Cerebellar nuclear complex (tissue), 1 donor: ENCODE data around the gene TRAPPC2B.
"Not testable (repeated sequence)": the region's sequence is repeated elsewhere in the genome, so short reads cannot be mapped to it uniquely, and the experiment has no call there.

Source experiments
- DNase-seq, 2 experiments: peaks; one replicate each; lab custom pipeline; 2025; lab: John Stamatoyannopoulos, UW

TRAPPC2B gene

DNA sequence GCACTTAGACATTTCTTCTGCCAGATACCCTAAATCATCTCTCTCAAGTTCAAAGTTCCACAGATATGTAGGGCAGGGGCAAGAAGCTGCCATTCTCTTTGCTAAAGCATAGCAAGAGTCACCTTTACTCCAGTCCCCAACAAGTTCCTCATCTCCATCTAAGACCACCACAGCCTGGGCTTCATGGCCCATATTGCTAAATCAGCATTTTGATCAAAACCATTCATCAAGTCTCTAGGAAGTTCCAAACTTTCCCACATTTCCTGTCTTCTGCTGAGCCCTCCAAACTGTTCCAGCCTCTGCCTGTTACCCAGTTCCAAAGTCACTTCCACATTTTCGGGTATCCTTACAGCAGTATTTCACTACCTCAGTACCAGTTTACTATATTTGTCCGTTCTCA lies 11.3 kb downstream of the TRAPPC2B start:
- not testable (repeated sequence) for DNase-seq

DNA sequence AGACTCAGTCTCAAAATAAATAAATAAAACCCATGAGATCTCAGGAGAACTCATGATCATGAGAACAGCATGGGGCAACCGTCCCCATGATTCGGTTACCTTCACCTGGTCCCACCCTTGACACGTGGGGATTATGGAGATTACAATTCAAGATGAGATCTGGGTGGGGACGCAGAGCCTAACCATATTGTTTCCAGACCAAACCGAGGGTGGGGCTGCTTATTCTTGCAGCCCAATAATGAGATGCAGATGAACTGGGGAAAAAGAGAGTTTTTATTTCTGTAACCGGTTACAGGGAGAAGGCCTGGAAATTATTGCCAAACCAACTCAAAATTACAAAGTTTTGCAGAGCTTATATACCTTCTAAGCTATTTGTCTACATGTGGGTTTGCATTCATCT lies 12.8 kb downstream of the TRAPPC2B start:
- DNase-seq: no peak

DNA sequence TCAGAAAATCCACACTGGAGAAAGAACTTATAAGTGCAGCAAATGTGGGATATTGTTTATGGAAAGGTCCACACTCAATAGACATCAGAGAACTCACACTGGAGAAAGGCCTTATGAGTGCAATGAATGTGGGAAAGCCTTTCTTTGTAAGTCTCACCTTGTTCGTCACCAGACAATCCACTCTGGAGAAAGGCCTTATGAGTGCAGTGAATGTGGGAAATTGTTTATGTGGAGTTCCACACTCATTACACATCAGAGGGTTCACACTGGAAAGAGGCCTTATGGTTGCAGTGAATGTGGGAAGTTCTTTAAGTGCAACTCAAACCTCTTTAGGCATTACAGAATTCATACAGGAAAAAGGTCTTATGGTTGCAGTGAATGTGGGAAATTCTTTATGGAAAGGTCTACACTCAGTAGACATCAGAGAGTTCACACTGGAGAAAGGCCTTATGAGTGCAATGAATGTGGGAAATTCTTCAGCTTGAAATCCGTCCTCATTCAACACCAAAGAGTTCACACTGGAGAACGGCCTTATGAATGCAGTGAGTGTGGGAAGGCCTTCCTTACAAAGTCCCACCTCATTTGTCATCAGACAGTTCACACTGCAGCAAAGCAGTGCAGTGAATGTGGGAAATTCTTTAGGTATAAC lies 14.3 kb downstream of the TRAPPC2B start:
- no peak for DNase-seq

DNA sequence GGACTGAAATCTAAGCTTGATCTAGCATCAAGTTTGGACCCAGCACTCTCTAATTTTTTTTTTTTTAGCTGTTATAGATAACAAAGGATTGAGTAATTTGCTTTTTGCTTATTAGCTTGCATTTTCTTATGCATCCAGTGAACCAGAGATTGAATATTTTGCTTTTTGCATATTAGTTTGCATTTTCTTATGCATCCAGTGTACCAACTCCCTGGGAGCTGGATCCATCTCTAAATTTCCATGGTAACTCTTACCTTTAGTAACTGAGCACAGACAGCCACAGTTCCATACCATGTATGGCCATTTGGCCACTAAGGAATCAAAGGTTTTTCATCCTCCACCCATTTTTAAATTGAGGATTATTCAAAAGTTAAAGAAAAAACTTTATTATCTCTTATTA lies 17.6 kb downstream of the TRAPPC2B start:
- no peak for DNase-seq

DNA sequence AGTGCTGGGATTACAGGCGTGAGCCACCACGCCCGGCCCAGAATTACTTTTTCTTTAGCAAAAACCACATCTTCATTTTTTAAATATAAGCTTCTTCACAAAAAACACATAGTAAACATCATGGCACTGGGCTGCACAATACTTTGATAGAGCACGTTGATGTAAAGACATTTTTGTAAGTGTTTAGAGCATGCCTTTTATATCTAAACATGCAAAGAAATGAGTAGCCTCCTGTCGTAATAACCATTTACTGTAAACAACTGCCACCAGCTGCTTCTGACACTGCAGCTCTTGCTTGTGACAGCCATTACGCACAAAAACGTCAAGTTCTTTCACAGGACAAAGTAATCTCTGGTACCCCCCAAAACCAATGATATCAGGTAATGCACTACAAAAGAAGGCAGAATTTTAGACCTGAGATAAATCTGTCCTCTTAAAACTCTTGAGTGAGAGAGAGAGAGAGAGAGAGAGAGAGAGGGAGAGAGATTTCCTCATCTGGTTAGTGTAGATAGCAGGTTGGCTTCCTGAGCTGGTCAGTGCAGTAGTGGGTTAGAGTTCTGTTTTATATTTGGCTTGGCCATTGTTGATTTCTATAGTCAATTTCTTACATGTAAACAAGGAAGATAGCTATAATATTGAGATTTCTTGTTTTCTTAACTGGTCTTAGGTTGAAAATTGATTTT lies 19.6 kb downstream of the TRAPPC2B start:
- no peak for DNase-seq

DNA sequence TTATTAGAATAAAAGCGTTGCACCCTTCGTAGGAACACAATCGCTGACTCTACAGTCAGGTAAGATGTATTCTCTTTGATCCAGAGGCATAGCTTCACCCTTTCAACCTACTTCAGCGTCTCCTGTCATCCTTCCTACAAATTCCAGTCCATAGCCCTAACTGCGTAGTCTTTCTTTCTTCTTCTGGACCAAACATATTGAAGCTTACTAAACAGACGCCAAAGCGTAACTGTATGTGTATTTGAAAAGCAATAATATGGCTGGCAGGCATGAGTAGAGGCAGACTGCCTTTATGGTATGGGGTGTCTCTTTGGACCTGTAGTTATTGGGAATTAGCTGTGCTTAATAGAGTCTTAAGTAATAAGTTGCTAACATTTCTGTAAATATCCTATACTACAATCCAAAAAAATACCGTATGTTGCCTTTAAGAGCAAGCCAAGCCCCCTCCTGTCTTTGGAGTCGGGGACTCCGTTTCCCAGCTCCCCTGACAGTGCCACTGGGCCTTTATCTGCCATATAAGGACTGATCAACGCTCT lies 25.9 kb downstream of the TRAPPC2B start:
- no peak for DNase-seq

DNA sequence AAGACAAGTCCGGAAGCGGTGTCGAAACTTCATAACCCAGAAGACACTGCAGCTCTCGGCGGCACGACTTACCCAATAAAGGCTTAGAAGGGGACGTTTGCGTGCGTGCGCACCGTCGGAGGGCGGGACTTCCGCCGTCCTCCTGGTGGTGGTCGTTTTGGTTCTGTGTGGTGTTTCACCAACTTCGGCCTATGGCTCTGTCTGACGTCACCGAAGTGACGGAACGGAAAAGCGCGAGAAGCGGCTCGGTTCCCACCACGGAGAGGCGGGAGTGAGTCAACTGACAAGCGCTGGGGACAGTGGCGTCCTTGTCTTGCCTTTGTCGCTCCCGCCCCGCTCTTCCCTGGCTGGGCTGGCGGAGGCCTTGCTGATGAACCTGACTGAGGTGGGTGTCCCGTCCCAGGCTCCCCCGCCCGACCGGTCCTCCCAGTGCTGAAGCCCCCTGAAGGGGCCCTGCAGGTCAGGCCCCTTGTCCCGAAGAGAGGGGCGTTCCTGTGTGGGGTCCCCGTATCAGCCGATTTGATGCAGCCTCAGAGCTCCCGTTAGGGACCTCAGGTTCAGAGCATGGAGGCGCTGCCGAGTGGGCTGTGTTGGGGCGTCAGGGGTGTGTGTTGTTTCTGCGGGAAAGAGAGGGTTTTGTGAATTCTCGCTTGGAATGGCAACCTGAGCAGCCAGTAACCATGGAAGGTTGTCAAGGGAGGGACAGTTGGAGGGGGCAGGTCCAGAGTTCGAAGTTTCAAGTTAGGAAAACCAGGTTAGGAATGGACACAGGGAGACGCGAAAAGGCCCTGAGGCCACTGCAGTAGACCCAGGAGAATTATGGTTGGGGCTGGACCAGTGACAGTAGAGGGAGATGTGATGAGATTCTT lies 26.6 kb downstream of the TRAPPC2B start, which contains the start of gene ZNF548:
TSS of gene ZNF548 (plus strand) at position 125 of the 869 bp plus-strand sequence. CDS start at position 371, 246 bp downstream.
- DNase-seq: peak; percentile 99

DNA sequence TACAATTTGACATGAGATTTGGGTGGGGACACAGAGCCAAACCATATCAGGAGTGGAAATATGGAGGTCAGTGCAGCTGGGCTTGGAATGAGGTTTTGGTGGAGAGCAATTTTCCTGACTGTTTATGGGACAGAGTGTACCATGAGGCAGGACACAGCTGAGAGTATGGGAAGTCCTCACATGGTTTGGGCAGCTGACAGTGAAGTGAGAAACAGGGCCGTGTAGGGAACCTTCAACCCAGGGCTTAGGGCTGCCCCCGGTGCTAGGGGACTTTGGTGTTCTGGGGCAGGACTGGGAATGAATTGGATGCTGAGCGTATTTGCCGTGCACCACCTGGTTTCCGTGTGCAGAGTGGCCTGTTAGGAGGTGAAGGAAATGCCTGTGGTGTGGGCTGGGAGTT lies 32.4 kb downstream of the TRAPPC2B start:
- no peak for DNase-seq

DNA sequence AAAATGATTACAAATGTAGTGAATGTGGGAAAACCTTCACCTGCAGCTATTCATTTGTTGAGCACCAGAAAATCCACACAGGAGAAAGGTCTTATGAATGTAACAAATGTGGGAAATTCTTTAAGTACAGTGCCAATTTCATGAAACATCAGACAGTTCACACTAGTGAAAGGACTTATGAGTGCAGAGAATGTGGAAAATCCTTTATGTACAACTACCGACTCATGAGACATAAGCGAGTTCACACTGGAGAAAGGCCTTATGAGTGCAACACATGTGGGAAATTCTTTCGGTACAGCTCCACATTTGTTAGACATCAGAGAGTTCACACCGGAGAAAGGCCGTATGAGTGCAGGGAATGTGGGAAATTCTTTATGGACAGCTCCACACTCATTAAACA lies 35.5 kb downstream of the TRAPPC2B start:
- no peak for DNase-seq

DNA sequence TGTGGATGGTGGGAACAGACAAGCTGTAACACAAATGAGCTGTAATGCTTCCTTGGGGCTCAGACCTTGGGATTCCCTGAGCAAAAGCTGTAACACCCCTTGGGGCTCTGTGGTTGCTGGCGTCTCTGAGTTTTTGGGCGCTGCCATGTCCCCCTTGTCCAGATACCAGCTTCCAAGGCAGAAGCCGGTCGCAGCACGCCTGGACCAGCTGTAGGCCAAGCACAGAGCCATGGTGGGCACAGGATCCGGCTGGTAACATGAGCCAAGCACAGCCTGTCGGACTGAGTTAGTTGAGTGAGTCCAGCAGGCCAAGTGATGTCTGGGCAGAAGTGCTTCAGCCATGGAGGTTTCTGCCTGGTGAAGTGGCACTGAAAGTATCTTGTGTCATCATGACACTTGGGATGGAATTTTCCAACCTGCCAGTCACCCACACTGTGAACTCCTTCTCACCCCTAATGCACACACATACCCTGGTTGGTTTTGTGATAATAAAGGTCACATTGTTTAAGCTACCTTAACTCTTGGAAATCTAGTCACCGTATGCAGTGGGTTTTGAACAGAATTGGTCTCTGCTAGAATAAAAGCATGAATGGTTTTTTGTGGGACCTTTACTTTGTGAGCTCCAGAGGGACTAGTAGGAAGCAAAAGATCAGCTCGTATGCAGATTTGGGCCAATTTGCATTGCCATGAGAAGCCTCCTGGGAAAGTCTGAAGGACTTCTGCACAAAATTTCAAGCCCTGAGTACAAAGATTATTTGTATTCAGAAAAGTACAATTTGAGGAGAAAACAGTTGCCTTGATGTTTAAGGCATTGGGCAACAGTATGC lies 40.6 kb downstream of the TRAPPC2B start:
- no peak for DNase-seq

DNA sequence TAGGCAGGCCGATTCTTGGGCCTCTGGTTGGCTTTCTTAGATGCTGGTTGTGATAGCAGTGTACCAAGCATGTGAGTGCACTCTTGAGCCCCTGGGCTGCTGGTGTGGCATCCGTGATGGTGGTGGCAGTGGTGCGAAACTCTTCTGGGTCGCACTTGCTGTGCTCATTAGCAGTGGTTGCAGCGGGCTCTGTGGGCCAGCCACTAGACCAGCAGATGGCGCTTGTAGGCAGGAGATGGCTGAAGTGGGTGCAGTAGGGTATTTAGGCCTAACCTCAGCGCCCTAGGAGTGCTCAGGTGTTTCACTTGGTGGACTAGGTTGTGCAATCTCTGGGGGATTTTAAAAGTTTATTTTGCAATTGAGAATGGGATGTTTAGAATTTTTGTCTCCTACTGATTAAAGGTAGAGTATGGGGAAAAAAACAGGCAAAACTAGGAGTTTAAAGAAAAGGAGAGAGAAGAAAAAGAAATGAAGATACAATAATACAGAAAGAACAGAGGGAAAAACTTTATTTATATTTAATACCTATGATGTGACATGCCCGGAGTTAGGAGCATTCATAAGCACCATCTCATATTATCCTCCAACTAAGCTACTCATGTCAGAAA lies 43.3 kb downstream of the TRAPPC2B start:
- no peak for DNase-seq

DNA sequence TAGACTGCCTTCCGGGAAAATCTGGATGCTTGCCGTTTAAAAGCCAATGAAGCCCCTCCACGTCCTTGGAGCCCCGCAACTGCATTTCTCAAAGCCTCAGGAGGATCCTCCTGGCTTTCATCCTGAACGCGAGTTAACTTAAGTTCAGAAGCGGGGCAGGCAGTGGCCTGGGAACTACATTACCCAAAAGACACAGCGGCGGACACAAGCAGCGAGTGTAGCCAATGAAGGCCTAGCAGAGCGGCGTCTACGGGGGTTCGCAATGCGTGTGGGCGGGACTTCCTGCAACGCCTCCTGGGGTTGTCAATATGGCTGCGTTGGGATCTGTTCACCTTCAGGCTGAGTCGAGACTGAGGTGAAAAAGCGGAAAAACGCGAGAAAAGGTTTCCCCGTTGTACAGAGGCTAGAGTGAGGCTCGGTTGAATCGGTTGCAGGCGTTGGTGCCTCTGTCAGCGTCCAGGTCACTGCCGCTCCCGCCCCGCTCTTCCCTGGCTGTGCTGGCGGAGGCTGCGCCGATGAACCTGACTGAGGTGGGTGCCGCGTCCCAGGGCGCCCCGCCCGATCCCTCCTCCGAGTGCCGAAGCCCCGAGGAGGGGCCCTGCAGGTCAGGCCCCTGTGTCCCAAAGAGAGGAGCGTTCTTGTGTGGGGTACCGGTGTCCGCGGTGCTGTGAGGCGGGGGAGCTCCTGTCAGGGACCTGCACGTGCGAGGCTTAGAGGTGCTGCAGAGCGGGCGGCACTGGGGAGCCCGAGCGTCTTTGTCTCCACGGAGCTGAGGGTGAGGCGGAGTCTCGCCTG lies 47.7 kb downstream of the TRAPPC2B start, which contains the start of gene ZNF17:
TSS of gene ZNF17 (plus strand) at position 285 of the 795 bp plus-strand sequence. CDS start 2,455 bp downstream, outside the sequence.
- DNase-seq: peak; percentile 70 to 84
